ENCODE data around the gene IFI35. TPM values are rescaled to one million over a fixed set of nuclear protein-coding genes. Genes with fewer than 3 reads are reported as not detected.

Gene IFI35
- total RNA-seq, result 6.0 and 13.1 TPM in 2 replicates

DNA sequence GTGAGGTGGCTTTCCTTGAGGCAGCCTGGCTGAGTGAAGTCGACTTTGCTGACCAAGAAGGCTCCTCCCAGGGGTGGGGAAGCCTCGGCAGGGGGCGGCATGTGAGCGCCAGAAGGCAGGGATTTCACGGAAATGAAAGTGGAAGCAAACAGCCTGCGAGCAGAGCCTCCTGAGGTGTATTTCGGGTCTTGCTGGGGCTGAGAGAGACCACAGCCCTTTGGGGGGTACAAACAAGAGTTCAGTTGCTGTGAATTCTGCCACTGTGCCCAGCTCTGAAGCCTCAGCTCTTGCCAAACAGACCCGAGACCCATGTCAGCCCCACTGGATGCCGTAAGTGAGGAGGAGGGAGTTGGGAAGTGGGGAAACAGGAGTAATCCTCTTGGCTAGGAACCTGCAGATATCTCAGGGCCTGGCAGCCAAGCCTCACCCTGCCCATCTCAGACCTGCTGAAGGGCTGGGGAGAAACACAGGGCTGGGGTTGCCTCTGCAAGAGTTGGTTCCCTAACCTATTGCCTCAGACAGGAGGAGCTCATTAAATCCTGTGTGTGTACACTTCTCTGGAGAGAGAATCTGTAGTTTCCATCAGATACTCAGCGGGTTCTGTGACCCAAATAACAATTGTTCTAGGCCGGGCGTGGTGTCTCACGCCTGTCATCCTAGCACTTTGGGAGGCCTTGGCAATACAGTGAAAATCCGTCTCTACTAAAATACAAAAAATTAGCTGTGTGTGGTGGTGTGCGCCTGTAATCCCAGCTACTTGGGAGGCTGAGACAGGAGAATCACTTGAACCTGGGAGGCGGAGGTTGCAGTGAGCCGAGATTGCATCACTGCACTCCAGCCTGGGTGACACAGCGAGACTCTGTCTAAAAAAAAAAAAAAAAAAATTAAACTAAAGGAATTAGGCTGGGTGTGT, at the start of gene IFI35:
Gene IFI35 (plus strand): TSS at position 146 of the 913 bp plus-strand sequence. CDS start 164 bp downstream, at position 310.

DNA sequence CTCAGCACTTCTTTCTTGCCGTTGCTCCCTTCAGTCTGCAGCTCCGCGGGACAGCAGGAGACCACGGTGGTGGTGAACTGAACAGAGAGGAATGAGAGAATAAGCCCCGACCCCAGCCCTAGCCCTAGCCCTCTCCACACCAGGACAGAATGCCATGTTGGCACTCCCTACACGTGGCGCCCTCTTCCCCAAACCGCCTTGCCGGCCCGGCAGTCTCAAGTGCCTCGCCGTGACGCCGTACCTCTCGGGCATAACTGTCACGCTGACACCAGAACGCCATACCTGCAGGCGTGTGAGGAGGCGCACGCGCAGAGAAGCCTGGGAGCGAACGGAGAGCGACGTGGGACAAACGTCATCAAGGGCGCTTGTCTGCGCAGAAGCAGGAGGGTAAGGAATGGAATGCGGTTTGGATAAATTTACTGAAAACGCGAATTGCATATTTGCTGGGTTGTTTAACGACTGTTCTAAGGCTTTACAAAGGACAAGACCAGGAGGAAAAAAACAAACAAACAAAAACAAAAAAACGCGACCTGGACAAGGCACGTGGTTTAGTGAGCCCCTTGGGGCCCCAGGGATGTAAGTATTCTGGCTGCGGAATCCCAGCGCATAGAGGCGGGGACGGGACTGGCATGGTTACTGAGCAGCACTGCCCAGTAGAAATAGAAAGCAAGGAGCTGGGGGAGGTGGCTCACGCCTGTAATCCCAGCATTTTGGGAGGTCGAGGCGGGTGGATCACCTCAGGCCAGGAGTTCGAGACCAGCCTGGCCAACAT, 42.2 kb upstream of the IFI35 start, which contains the start of gene AARSD1:
Gene AARSD1 (minus strand): TSS at position 294 of the 772 bp plus-strand sequence. CDS start 14 bp downstream, at position 280.

DNA sequence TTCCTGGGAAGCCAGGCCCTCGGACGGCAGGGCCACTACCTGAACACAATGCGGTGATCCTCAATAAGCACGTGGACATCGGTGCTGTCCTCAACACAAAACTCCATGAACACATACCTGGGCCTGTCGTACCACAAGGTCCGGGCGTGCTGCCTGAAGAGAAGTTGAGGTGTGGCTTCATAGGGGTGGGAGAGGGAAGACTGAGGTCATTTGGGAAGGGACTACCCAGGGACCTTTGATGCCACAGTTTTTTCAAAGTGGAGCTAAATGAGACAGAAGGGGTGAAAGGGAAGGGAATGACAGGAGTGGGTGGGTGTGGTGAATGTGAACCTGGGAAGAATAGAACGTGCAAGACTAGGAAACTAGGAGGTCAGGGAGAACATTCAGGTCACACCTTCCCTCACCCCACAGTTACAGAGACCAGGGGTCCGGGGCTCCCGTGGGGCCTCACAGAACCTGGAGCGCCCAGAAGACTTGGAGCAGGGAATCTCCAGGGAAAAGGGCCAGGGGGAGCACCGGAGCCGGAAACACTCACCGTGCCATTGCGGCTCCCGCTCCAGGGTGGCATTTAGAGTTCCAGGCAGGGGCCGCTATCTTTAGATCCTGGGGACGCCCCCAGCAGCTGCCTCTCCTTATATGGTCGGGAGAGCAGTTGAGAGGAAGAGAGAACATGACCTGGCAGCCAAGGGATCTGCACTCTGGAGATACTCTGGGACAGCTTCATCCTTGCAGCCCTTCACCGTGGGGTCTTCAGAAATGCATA, 26.9 kb upstream of the IFI35 start, which contains the start of gene PTGES3L:
Gene PTGES3L (minus strand): TSS at position 570 of the 763 bp plus-strand sequence. CDS start 27 bp downstream, at position 543.

DNA sequence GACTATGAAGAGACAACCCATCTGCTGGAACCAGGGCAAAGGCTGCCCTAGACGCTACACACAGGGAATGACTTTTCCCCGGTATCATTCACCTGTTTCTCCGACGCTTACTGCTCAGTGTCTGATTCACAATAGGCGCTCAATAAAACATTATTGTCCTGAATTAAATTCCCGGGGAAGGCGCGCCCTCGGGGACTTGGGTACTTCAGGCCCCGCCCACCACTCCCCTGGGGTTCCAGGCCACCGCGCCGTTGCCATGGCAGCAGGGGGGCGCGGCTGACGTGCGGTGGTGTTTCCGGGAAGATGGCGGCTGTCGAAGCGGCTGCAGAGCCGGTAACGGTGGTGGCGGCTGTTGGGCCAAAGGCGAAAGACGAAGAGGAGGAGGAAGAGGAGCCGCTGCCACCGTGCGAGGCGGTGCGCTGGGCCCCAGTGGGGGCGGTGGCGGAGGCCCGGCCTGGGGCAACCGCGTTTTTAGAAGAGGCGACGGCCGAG, 26.3 kb upstream of the IFI35 start, which contains the start of gene RUNDC1:
Gene RUNDC1 (plus strand): TSS at position 292 of the 492 bp plus-strand sequence. CDS start 12 bp downstream, at position 304.

DNA sequence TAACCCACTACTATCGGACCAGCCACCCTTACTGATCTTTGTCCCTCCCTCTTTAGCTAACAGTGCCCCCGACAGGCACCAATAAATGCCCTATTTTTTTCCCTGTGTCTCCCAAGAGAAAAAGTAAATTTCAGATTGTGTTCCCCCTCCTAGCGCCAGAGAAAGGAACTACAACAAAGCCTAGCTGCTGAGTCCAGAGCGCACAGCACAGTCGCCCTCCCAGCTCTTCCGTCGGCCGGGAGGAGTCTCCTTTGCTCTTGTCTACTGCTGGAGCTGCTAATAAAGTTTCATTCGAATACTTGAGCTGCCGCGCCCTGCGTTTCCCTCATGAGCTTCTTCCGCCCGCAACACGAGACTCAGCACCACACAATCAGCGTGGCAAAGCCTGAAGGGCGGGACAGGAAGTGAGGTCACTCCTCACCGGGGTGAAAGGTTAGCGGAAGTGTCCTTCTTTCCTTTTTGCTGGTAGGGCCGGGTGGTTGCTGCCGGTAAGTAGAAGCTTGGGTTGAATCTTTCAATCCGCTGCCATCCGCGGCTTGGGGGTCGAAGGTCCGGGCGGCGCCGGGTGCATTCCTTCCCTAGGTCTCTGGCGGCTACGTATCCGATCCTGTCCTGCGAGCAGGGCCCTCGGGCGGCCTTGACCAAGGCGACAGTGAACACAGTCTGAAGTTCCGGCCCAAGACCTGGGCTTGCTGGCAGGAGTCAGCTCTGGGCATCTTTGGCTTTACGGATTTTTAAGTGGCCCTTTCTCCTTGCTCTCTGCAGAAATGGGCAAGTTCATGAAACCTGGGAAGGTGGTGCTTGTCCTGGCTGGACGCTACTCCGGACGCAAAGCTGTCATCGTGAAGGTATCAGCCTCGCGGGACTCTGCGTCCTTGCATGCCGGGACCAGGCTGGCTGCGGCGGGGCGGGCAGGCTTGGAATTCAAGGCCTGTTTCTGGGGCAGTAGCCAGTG, 8.3 kb upstream of the IFI35 start, which contains the start of gene RPL27:
Gene RPL27 (plus strand): TSS at position 436 of the 955 bp plus-strand sequence. CDS start 332 bp downstream, at position 768.

DNA sequence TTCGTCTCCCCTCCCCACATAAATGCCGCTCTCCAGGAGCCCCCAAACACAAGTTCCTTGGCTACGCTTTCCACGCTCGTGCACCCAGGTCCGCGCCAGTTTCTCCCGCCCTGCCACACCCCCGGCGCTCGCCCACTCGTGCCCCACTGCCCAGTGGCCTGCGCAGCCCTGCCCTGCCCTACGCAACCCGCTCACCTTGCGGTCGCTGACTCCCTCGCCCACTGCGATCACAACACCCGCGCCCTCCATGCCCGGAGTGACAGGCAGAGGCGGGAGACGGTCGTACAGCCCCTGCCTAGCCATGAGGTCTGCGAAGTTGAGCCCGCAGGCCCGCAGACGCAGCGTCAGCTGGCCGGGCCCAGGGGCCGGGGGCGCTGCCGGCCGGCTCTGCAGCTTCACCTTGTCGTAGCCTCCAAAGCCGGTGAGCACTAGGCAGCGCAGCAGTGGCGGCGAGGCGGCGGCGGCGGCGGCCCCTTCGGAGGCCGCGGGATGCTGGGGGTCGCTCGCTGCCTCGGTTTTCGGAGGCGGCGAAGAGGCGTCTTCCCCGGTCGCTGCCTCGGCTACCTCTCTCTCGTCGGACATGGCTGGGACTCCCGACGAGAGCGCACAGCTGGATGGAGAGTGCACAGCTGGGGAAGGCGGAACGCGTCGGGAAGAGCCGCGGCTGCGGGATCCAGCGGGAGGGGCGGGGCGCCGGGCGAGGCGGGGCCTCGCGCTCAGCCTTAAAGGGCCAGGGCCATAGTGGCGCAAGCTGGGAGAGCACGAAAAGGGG, 15.3 kb downstream of the IFI35 start, which contains the start of gene VAT1:
Gene VAT1 (minus strand): TSS at position 645 of the 772 bp plus-strand sequence. CDS start 63 bp downstream, at position 582.

DNA sequence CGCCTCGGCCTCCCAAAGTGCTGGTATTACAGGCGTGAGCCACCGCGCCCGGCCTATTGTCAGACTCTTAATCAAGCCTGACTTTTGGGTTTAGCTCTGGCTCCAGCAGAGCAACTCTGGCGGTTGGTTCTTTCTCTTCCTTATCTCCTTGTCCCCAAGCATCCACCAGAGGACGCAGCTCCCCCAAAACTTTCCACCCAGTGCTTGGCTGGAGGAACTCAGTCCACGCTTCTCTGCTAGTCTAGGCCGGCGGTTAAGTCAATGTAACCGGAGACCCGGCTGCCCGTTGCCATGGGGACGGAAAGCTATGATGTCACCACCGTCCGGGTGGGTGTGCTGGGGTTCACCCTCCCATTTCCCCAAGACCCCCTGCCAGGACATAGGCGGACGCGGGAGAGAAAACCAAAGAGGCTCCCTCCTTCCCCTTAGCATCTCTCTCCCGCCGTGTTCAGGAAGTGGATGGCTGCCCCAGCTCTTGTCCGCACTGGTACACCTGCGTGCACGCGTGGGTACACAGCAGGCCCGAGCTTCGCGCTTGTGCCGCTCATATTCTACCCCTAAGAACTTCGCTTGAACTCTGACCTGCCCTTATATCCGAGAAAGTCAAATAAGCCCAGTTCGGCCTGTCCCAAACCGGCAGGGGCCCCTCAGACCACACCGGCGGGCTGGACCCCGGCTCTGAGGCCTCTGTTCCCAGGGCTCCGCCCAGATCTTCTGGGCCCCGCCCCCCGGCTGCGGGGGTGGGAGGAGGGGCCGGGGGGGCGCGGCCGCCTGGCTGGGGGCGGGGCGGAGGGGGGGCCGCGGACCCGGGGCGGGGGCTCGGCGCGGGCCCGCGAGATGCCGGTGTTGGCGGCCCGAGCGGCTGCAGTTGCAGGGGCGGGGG, 18.1 kb downstream of the IFI35 start, which contains the start of gene RND2:
Gene RND2 (plus strand): TSS at position 825 of the 883 bp plus-strand sequence. CDS start 117 bp downstream, outside the sequence.

Other genes with a start within 250 kb of the IFI35 start
- gene RAMP2, start 245.6 kb upstream of the IFI35 start, total RNA-seq, result not detected in 2 replicates
- 46.7 and 67.1 TPM in 2 replicates for gene VPS25, start 233.3 kb upstream of the IFI35 start, total RNA-seq
- 1.5 and 5.3 TPM in 2 replicates for gene WNK4, start 226.2 kb upstream of the IFI35 start, total RNA-seq
- gene COA3, start 208.1 kb upstream of the IFI35 start, total RNA-seq, result 32.8 and 53.2 TPM in 2 replicates
- 0.05 TPM in 1 of 2 replicates, not detected in the other for gene CNTD1, start 207.9 kb upstream of the IFI35 start, total RNA-seq
- gene BECN1, start 182.5 kb upstream of the IFI35 start, total RNA-seq, result 95.9 and 96.8 TPM in 2 replicates
- 63.0 and 106 TPM in 2 replicates for gene PSME3, start 173.4 kb upstream of the IFI35 start, total RNA-seq
- gene AOC2, start 162.2 kb upstream of the IFI35 start, total RNA-seq, result 0.59 and 0.69 TPM in 2 replicates
- gene AOC3, start 155.6 kb upstream of the IFI35 start, total RNA-seq, result 0.14 and 0.30 TPM in 2 replicates
- not detected in 2 replicates for gene G6PC1, start 106.0 kb upstream of the IFI35 start, total RNA-seq
- gene AARSD1, start 42.3 kb upstream of the IFI35 start, total RNA-seq, result 20.3 and 24.9 TPM in 2 replicates
- 0.78 and 0.89 TPM in 2 replicates for gene PTGES3L, start 26.7 kb upstream of the IFI35 start, total RNA-seq
- gene RUNDC1, start 26.2 kb upstream of the IFI35 start, total RNA-seq, result 10.4 and 13.3 TPM in 2 replicates
- gene RPL27, start 8.4 kb upstream of the IFI35 start, total RNA-seq, result 516 and 1,023 TPM in 2 replicates
- gene VAT1, start 15.6 kb downstream of the IFI35 start, total RNA-seq, result 116 and 150 TPM in 2 replicates
- gene RND2, start 18.4 kb downstream of the IFI35 start, total RNA-seq, result 0.23 and 0.30 TPM in 2 replicates
- 4.2 and 12.5 TPM in 2 replicates for gene BRCA1, start 118.6 kb downstream of the IFI35 start, total RNA-seq
- 88.8 and 113 TPM in 2 replicates for gene NBR1, start 164.4 kb downstream of the IFI35 start, total RNA-seq
- 4.8 and 7.9 TPM in 2 replicates for gene TMEM106A, start 205.1 kb downstream of the IFI35 start, total RNA-seq
- gene CCDC200, start 221.8 kb downstream of the IFI35 start, total RNA-seq, result not detected in 2 replicates
- gene RNU2-1, start 227.2 kb downstream of the IFI35 start, total RNA-seq, result not detected in 2 replicates